Prostate gland (tissue), 2 donors: ENCODE data around the gene STAG1.

ENCODE experiments used
- CTCF ChIP-seq, 4 experiments: fragments of 200-600 bp in 2 of 4; fragments of 450-650 bp in 2 of 4; sonication (generic) in 2 of 4; IDR thresholded peaks; 1 replicate in 3 of 4; 2 replicates in 1 of 4; pipeline ENCODE4 v1.5.1; 2016 to 2019; ENCODE audit warnings: antibody characterized with exemption in 4 of 4, mild to moderate bottlenecking in 2 of 4, moderate library complexity in 2 of 4
- POLR2A ChIP-seq: fragments of 450-650 bp; IDR thresholded peaks from one replicate; pipeline ENCODE4 v1.6.1; 2016; ENCODE audit warnings: antibody characterized with exemption, mild to moderate bottlenecking
- POLR2AphosphoS5 ChIP-seq: sonication (generic); formaldehyde crosslinking; IDR thresholded peaks from one replicate; pipeline ENCODE4 v1.6.1; 2017; ENCODE audit warnings: antibody characterized with exemption

- no peak for TF ChIP-seq CTCF (IDR thresholded peaks at IDR 0.05)
- TF ChIP-seq POLR2A = no peak
- no peak for TF ChIP-seq POLR2AphosphoS5
Observed at GRCh38 chr3:136464502-136464901, 287.7 kb downstream of the STAG1 start.
